Liver (tissue), 9 donors: ENCODE results near the gene ELK1. TPM values are rescaled to one million over a fixed set of nuclear protein-coding genes. Genes with fewer than 3 reads are reported as not detected.

ENCODE experiments used
- DNase-seq: peaks from one replicate; pipeline ENCODE4 v3.0.0-alpha.2; 2017; ENCODE audit warnings: low spot score
- H3K27ac ChIP-seq, 2 donors: one replicate each; pipeline ENCODE4 v1.7.0; 2013; ENCODE audit warnings: inconsistent platforms in 2 of 2, low read length in 2 of 2, control low read depth in 1 of 2, low read depth in 1 of 2, mild to moderate bottlenecking in 1 of 2
- H3K27me3 ChIP-seq, 4 donors: one replicate each; pipeline versions ENCODE4 v1.6.1 to v1.7.0; 2013; ENCODE audit warnings: low read length in 3 of 4, inconsistent platforms in 1 of 4, mild to moderate bottlenecking in 1 of 4, moderate library complexity in 1 of 4; ENCODE audit not compliant: control insufficient read depth in 4 of 4, insufficient read depth in 4 of 4
- H3K36me3 ChIP-seq, 4 donors: one replicate each; pipeline versions ENCODE4 v1.6.1 to v1.7.0; 2013; ENCODE audit warnings: low read length in 3 of 4, mild to moderate bottlenecking in 3 of 4, low read depth in 1 of 4, moderate library complexity in 1 of 4; ENCODE audit not compliant: control insufficient read depth in 4 of 4, insufficient read depth in 3 of 4
- H3K4me1 ChIP-seq, 4 donors: one replicate each; pipeline versions ENCODE4 v1.6.1 to v1.7.0; 2013; ENCODE audit warnings: low read length in 3 of 4, mild to moderate bottlenecking in 3 of 4, moderate library complexity in 1 of 4; ENCODE audit not compliant: control insufficient read depth in 4 of 4, insufficient read depth in 4 of 4
- H3K4me3 ChIP-seq, 3 donors: one replicate each; pipeline versions ENCODE4 v1.6.1 to v1.7.0; 2013; ENCODE audit warnings: low read length in 3 of 3, control low read depth in 1 of 3, low read depth in 1 of 3, mild to moderate bottlenecking in 1 of 3
- H3K9ac ChIP-seq, 2 donors: one replicate each; pipeline ENCODE4 v1.7.0; 2013; ENCODE audit warnings: low read length in 2 of 2, mild to moderate bottlenecking in 2 of 2, moderate library complexity in 2 of 2, control low read depth in 1 of 2, low read depth in 1 of 2
- H3K9me3 ChIP-seq, 4 donors: one replicate each; pipeline versions ENCODE4 v1.6.1 to v1.7.0; 2013; ENCODE audit warnings: low read length in 3 of 4; ENCODE audit not compliant: control insufficient read depth in 4 of 4
- ATF3 ChIP-seq: IDR thresholded peaks from 2 replicates; pipeline ENCODE4 v1.6.1; 2016; ENCODE audit warnings: antibody characterized with exemption
- CTCF ChIP-seq: fragments of 150-350 bp; IDR thresholded peaks from 2 replicates; pipeline ENCODE4 v1.5.1; 2017; ENCODE audit warnings: improper control_type of control experiment, low read depth, low read length; ENCODE audit not compliant: missing input control
- EGR1 ChIP-seq, 2 donors: IDR thresholded peaks; 2 replicates each; pipeline ENCODE4 v1.6.1; 2016 to 2018; ENCODE audit warnings: antibody characterized with exemption in 2 of 2, low read depth in 2 of 2
- FOXA1 ChIP-seq: IDR thresholded peaks from 2 replicates; pipeline ENCODE4 v1.6.1; 2016; ENCODE audit warnings: antibody characterized with exemption
- FOXA2 ChIP-seq: IDR thresholded peaks from 2 replicates; pipeline ENCODE4 v1.6.1; 2016; ENCODE audit warnings: antibody characterized with exemption
- HNF4A ChIP-seq, 2 donors: conservative IDR thresholded peaks; 2 replicates each; pipeline ENCODE4 v1.6.1; 2016; ENCODE audit warnings: antibody characterized with exemption in 2 of 2, mild to moderate bottlenecking in 2 of 2
- HNF4G ChIP-seq: IDR thresholded peaks from 2 replicates; pipeline ENCODE4 v1.6.1; 2016; ENCODE audit warnings: antibody characterized with exemption
- JUND ChIP-seq, 2 donors: IDR thresholded peaks; 2 replicates each; pipeline ENCODE4 v1.6.1; 2016; ENCODE audit warnings: antibody characterized with exemption in 2 of 2
- NR2F2 ChIP-seq: IDR thresholded peaks from 2 replicates; pipeline ENCODE4 v1.6.1; 2016; ENCODE audit warnings: antibody characterized with exemption
- RAD21 ChIP-seq, 2 donors: IDR thresholded peaks; 2 replicates each; pipeline ENCODE4 v1.6.1; 2016; ENCODE audit warnings: antibody characterized with exemption in 2 of 2, mild to moderate bottlenecking in 2 of 2
- RXRA ChIP-seq, 2 donors: IDR thresholded peaks; 2 replicates each; pipeline ENCODE4 v1.6.1; 2017 to 2018; ENCODE audit warnings: antibody characterized with exemption in 2 of 2, mild to moderate bottlenecking in 1 of 2
- SP1 ChIP-seq: IDR thresholded peaks from 2 replicates; pipeline ENCODE4 v1.6.1; 2018; ENCODE audit warnings: antibody characterized with exemption, mild to moderate bottlenecking
- TAF1 ChIP-seq: conservative IDR thresholded peaks from 2 replicates; pipeline ENCODE4 v1.6.1; 2016; ENCODE audit warnings: antibody characterized with exemption, mild to moderate bottlenecking
- ZBTB33 ChIP-seq: IDR thresholded peaks from 2 replicates; pipeline ENCODE4 v1.6.1; 2016; ENCODE audit warnings: antibody characterized with exemption
- WGBS: extraction: QIAGEN DNeasy Blood & Tissue Kit; methylation state at CpG from one replicate; pipeline ENCODE4 v1.1.7; 2013; 5-methylcytosine and 5-hydroxymethylcytosine counted together
- polyA plus RNA-seq, 2 donors: library from polyadenylated mRNA; stranded (reverse) in 1 of 2; unstranded in 1 of 2; fragments of 200-250 nt in 1 of 2; fragments of >200 nt in 1 of 2; fragmentation: Nextera tagmentation in 1 of 2; extraction: Ambion mirVana in 1 of 2; gene quantifications; one replicate each; pipeline versions ENCODE4 v1.2.1 to v1.2.3, GENCODE V29; 2013 to 2015
- total RNA-seq, 2 donors: library from RNA; depleted of rRNA; stranded (reverse); fragments of >200 nt; gene quantifications; one replicate each; pipeline ENCODE4 v1.2.3, GENCODE V29; 2014
- donor health status: healthy.
- donor health status: healthy.
- donor health status: healthy.
- donor health status: healthy.
- donor health status: healthy.

The ELK1 gene
- total and polyA plus RNA-seq, 4 donors: 6.2 to 20.2 (median 11.6) TPM

GRCh38 chrX:47625365-47625764 is 25.0 kb downstream of the ELK1 start:
- 95% methylated on average over 2 of the region's 2 CpGs for WGBS
- H3K4me3 ChIP-seq: no peak overlapping the region
- H3K36me3 ChIP-seq: peaks cover 0 to 2% (median 0%) of the 10 kb centered on the region in 4 donors
- H3K4me1 ChIP-seq: peaks cover 0 to 7% (median 0%) of the 10 kb centered on the region in 4 donors
- H3K27ac ChIP-seq: no peak overlapping the region
- no peak overlapping the region for H3K9ac ChIP-seq
- H3K27me3 ChIP-seq: no peaks in the 10 kb centered on the region
- no peak for TF ChIP-seq TAF1
- no peak for TF ChIP-seq ATF3
- no peak for TF ChIP-seq FOXA2
- no peak for DNase-seq
- no peaks in the 10 kb centered on the region for H3K9me3 ChIP-seq

GRCh38 chrX:47623540-47624027 is 26.8 kb downstream of the ELK1 start:
- WGBS: 6% methylated on average over 35 of the region's 35 CpGs
- Histone ChIP-seq H3K4me1 (peaks cover 0 to 4% (median 0%) of the 10 kb centered on the region in 4 donors), H3K9ac (no peak overlapping the region), H3K36me3 (peaks cover 0 to 2% (median 0%) of the 10 kb centered on the region in 4 donors), H3K27ac (no peak overlapping the region), H3K27me3 (no peaks in the 10 kb centered on the region), H3K4me3 (no peak overlapping the region), H3K9me3 (no peaks in the 10 kb centered on the region)
- TF ChIP-seq CTCF (no peak), HNF4G (no peak), ATF3 (no peak), EGR1 (IDR thresholded peaks at IDR 0.05; ENCODE audit: low read depth in 2 of 2) (no peak), HNF4A (conservative IDR thresholded peaks at IDR 0.05) (no peak)
- peak; percentile 35 for DNase-seq

GRCh38 chrX:47621851-47622250 is 28.5 kb downstream of the ELK1 start:
- no peak overlapping the region for H3K27ac ChIP-seq
- H3K36me3 ChIP-seq: peaks cover 0 to 2% (median 0%) of the 10 kb centered on the region in 4 donors
- no peak for DNase-seq
- no peak overlapping the region for H3K4me3 ChIP-seq
- 78% methylated on average over 6 of the region's 6 CpGs for WGBS
- no peak overlapping the region for H3K9ac ChIP-seq
- peaks cover 0 to 4% (median 0%) of the 10 kb centered on the region in 4 donors for H3K4me1 ChIP-seq
- H3K27me3 ChIP-seq: no peaks in the 10 kb centered on the region
- TF ChIP-seq RXRA (IDR thresholded peaks at IDR 0.05) (no peak), TAF1 (no peak), EGR1 (IDR thresholded peaks at IDR 0.05; ENCODE audit: low read depth in 2 of 2) (no peak), NR2F2 (no peak), RAD21 (IDR thresholded peaks at IDR 0.05) (no peak)
- H3K9me3 ChIP-seq: no peaks in the 10 kb centered on the region

- H3K9me3 ChIP-seq: no peaks in the 10 kb centered on the region
- H3K4me3 ChIP-seq: no peak overlapping the region
- no peaks in the 10 kb centered on the region for H3K36me3 ChIP-seq
- peaks cover 0 to 4% (median 0%) of the 10 kb centered on the region in 4 donors for H3K4me1 ChIP-seq
- H3K27ac ChIP-seq: no peak overlapping the region
- 47% methylated on average over 9 of the region's 9 CpGs for WGBS
- no peak overlapping the region for H3K9ac ChIP-seq
- H3K27me3 ChIP-seq: no peaks in the 10 kb centered on the region
- DNase-seq: no peak
- TF ChIP-seq FOXA2 (no peak), EGR1 (IDR thresholded peaks at IDR 0.05; ENCODE audit: low read depth in 2 of 2) (no peak), TAF1 (no peak), CTCF (no peak), NR2F2 (no peak), JUND (IDR thresholded peaks at IDR 0.05) (no peak), ZBTB33 (no peak), SP1 (no peak), FOXA1 (no peak), HNF4A (conservative IDR thresholded peaks at IDR 0.05) (no peak), ATF3 (no peak), RAD21 (IDR thresholded peaks at IDR 0.05) (no peak), HNF4G (no peak)
These were observed 30.1 kb downstream of the ELK1 start for GRCh38 chrX:47620303-47620685.
